ENCODE data around the gene HIVEP1.
A peak's percentile ranks its signal among the peaks of the same experiment; 100 is the strongest.
"Not testable (repeated sequence)": the region's sequence is repeated elsewhere in the genome, so short reads cannot be mapped to it uniquely, and the experiment has no call there.

The HIVEP1 gene

DNA sequence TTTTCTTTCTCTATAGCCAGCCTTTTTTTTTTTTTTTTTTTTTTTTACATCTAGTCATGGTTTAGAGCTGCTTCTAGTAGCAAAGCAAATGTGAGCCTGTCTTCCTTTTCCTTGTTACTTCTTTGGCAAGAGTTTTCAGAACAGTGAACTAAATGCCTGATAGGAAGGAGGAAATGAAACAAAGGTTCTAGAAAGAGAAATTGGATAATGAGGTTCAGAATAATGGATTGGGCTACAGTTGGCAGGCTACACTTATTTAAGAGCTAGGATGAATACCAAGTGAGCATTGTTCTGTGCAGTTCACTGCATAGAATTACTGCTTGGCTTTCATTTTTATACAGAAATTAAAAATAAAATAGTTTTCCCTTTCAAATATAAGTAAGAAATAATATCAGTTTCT, 78.6 kb downstream of the HIVEP1 start:
- no peak overlapping the region for H3K27ac Mint-ChIP-seq
- H3K27me3 Mint-ChIP-seq = no peaks in the 10 kb centered on the region
- no peak overlapping the region for H3K4me3 Mint-ChIP-seq

GRCh38 chr6:12092762-12093161, 80.7 kb downstream of the HIVEP1 start:
- peaks cover 28% of the 10 kb centered on the region for H3K36me3 Mint-ChIP-seq (ENCODE audit: low read depth)
- DNase-seq (no peak), ATAC-seq (no peak)
- H3K27me3 Mint-ChIP-seq = no peaks in the 10 kb centered on the region
- no peak overlapping the region for H3K27ac Mint-ChIP-seq
- H3K4me3 Mint-ChIP-seq = no peak overlapping the region
- peaks cover 13% of the 10 kb centered on the region for H3K9me3 Mint-ChIP-seq
- H3K4me1 Mint-ChIP-seq = peaks cover 9% of the 10 kb centered on the region

More for the DNA sequence above, 78.6 kb downstream of the HIVEP1 start:
- peaks cover 7% of the 10 kb centered on the region for H3K4me1 Mint-ChIP-seq
- peaks cover 27% of the 10 kb centered on the region for H3K36me3 Mint-ChIP-seq (ENCODE audit: low read depth)
- no peak for DNase-seq
- H3K9me3 Mint-ChIP-seq = peaks cover 13% of the 10 kb centered on the region
- no peak for ATAC-seq

- peaks cover 33% of the 10 kb centered on the region for H3K36me3 Mint-ChIP-seq (ENCODE audit: low read depth)
- H3K27ac Mint-ChIP-seq = no peak overlapping the region
- H3K27me3 Mint-ChIP-seq = no peaks in the 10 kb centered on the region
- ATAC-seq = no peak
- no peak for DNase-seq
- H3K9me3 Mint-ChIP-seq = peaks cover 13% of the 10 kb centered on the region
- H3K4me1 Mint-ChIP-seq = peaks cover 12% of the 10 kb centered on the region
- H3K4me3 Mint-ChIP-seq = no peak overlapping the region
Measured at GRCh38 chr6:12094689-12095088, 82.6 kb downstream of the HIVEP1 start.

DNA sequence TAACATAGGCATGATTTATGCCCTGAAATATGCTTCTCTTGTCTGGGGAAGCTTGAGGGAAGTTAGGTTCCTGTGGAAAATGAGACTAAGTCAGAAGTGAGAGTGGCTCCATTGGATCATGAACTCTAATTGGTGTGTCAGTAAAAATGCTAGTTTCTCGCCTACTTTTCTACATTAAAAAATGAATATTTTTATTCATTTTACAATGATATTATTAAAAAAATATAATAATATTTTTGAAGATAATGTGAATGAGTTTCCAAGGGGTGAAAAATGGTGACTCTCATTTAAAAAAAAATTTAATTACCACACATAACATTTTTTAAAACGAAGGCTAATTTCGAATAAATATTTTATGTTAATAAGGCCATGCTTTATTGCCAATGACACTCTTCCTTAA, 84.2 kb downstream of the HIVEP1 start:
- H3K27ac Mint-ChIP-seq = no peak overlapping the region
- H3K4me1 Mint-ChIP-seq = peaks cover 13% of the 10 kb centered on the region
- peaks cover 23% of the 10 kb centered on the region for H3K36me3 Mint-ChIP-seq (ENCODE audit: low read depth)
- no peak overlapping the region for H3K4me3 Mint-ChIP-seq
- DNase-seq = no peak
- no peaks in the 10 kb centered on the region for H3K27me3 Mint-ChIP-seq
- peaks cover 13% of the 10 kb centered on the region for H3K9me3 Mint-ChIP-seq
- no peak for ATAC-seq

- ATAC-seq = no peak
- DNase-seq = no peak
- H3K9me3 Mint-ChIP-seq = peaks cover 3% of the 10 kb centered on the region
- H3K27me3 Mint-ChIP-seq = no peaks in the 10 kb centered on the region
- no peak overlapping the region for H3K27ac Mint-ChIP-seq
- peaks cover 26% of the 10 kb centered on the region for H3K4me1 Mint-ChIP-seq
- peaks cover 17% of the 10 kb centered on the region for H3K36me3 Mint-ChIP-seq (ENCODE audit: low read depth)
- no peak overlapping the region for H3K4me3 Mint-ChIP-seq
Measured at GRCh38 chr6:12097791-12098190, 85.7 kb downstream of the HIVEP1 start.

- ATAC-seq = no peak
- peaks cover 19% of the 10 kb centered on the region for H3K36me3 Mint-ChIP-seq (ENCODE audit: low read depth)
- H3K4me1 Mint-ChIP-seq = peaks cover 29% of the 10 kb centered on the region
- H3K27ac Mint-ChIP-seq = no peak overlapping the region
- H3K4me3 Mint-ChIP-seq = no peak overlapping the region
- H3K9me3 Mint-ChIP-seq = peaks cover 4% of the 10 kb centered on the region
- no peak for DNase-seq
- no peaks in the 10 kb centered on the region for H3K27me3 Mint-ChIP-seq
Measured at GRCh38 chr6:12099623-12100338, 87.7 kb downstream of the HIVEP1 start.

DNA sequence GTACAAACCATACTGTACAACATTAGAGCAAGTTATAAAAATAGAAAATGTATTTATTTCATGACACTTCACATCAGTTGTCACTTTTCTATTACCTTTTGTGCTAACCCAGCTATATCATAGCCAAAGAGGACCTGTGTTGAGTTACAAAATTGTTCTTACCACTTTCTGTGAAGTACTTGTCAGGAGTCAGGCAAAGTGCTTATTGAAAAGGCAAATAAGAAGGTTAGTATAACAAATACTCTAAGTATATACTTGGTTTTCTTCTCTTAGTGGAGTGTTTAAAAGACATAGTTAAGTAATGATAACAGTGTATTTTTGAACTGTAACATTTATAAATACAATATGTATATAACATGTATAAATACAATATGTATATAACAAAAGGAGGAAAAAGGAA, 88.9 kb downstream of the HIVEP1 start:
- Mint-ChIP-seq H3K9me3 (peaks cover 4% of the 10 kb centered on the region), H3K36me3 (ENCODE audit: low read depth) (peaks cover 17% of the 10 kb centered on the region), H3K4me1 (peaks cover 22% of the 10 kb centered on the region), H3K27me3 (no peaks in the 10 kb centered on the region), H3K4me3 (no peak overlapping the region), H3K27ac (no peak overlapping the region)
- ATAC-seq (no peak), DNase-seq (no peak)

GRCh38 chr6:12101653-12102312, 89.7 kb downstream of the HIVEP1 start:
- ATAC-seq (peak; percentile 81), DNase-seq (no peak)
- Mint-ChIP-seq H3K4me3 (no peak overlapping the region), H3K9me3 (peaks cover 4% of the 10 kb centered on the region), H3K27ac (no peak overlapping the region), H3K27me3 (no peaks in the 10 kb centered on the region), H3K4me1 (peaks cover 22% of the 10 kb centered on the region), H3K36me3 (ENCODE audit: low read depth) (peaks cover 20% of the 10 kb centered on the region)

DNA sequence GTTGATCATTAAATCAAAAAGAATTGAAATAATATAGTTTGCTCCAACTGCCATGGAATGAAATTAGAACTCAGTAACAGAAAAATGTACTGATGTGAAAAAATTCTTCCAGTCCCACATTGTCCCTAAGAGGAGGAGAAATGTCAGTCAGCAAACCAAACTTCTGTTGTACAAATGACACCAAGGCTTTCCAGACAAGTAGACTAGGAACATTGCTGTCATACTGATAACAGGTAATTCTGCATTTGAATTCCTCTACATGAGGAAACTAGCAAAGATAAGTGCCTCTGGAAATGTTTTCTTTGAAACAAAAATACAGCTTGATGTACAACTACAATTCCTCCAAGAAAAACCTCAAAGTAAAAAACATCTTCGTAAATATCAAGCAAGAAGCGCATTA, 90.2 kb downstream of the HIVEP1 start:
- Mint-ChIP-seq H3K36me3 (ENCODE audit: low read depth) (peaks cover 26% of the 10 kb centered on the region), H3K27ac (no peak overlapping the region), H3K4me3 (no peak overlapping the region), H3K27me3 (no peaks in the 10 kb centered on the region), H3K9me3 (peaks cover 4% of the 10 kb centered on the region), H3K4me1 (peaks cover 22% of the 10 kb centered on the region)
- DNase-seq (no peak), ATAC-seq (no peak)

- Mint-ChIP-seq H3K27me3 (no peaks in the 10 kb centered on the region), H3K4me1 (peaks cover 22% of the 10 kb centered on the region), H3K36me3 (ENCODE audit: low read depth) (peaks cover 32% of the 10 kb centered on the region), H3K9me3 (peaks cover 4% of the 10 kb centered on the region), H3K4me3 (no peak overlapping the region), H3K27ac (no peak overlapping the region)
- DNase-seq (no peak), ATAC-seq (no peak)
Measured at GRCh38 chr6:12103158-12103557, 91.0 kb downstream of the HIVEP1 start.

GRCh38 chr6:12105271-12105670, 93.2 kb downstream of the HIVEP1 start:
- peaks cover 37% of the 10 kb centered on the region for H3K36me3 Mint-ChIP-seq (ENCODE audit: low read depth)
- no peak for DNase-seq
- H3K4me1 Mint-ChIP-seq = peaks cover 31% of the 10 kb centered on the region
- H3K9me3 Mint-ChIP-seq = peaks cover 4% of the 10 kb centered on the region
- H3K27ac Mint-ChIP-seq = no peak overlapping the region
- H3K4me3 Mint-ChIP-seq = no peak overlapping the region
- ATAC-seq = no peak
- no peaks in the 10 kb centered on the region for H3K27me3 Mint-ChIP-seq

DNA sequence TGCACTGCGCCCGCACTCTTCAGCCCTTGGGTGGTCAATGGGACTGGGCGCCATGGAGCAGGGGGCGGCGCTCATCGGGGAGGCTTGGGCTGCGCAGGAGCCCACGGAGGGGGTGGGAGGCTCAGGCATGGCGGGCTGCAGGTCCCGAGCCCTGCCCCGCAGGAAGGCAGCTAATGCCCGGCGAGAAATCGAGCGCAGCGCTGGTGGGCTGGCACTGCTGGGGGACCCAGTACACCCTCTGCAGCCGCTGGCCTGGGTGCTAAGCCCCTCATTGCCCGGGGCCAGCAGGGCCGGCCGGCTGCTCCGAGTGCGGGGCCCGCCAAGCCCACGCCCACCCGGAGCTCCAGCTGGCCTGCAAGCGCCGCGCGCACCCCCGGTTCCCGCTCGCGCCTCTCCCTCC, 96.3 kb downstream of the HIVEP1 start:
- DNase-seq, ATAC-seq, H3K9me3 Mint-ChIP-seq, H3K4me3 Mint-ChIP-seq, H3K27ac Mint-ChIP-seq, H3K27me3 Mint-ChIP-seq: not testable (repeated sequence)
- Mint-ChIP-seq H3K4me1 (peaks cover 35% of the 10 kb centered on the region), H3K36me3 (ENCODE audit: low read depth) (peaks cover 42% of the 10 kb centered on the region)

DNA sequence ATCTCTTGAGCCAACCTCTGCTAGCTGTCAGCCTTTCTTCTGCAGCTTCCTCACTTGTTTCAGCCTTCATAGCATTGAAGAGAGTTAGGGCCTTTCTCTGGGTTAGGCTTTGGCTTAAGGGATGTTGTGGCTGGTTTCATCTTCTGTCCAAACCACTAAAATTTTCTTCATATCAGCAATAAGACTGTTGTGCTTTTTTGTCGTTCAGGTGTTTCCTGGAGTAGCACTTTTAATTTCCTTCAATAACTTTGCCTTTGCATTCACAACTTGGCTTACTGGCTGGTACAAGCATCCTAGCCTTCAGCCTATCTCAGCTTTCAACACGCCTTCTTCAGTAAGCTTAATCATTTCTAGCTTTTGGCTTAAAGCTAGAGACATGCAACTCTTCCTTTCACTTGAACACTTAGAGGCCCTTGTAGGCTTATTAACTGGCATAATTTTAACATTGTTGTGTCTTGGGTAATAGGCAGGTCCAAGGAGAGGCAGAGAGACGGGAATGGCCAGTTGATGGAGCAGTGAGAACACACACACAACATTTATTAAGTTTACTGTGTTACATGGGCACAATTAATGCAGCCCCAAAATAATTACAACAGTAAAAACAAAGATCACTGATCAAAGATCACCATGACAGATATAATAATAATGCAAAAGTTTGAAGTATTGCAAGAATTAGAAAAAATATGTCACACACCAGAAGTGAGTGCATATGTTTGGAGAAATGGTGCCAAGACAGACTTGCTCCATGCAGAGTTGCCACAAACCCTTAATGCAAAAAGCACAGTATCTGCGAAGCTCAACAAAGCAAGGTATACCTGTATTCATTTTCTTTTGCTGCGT, 98.6 kb downstream of the HIVEP1 start:
- Mint-ChIP-seq H3K27ac (no peak overlapping the region), H3K9me3 (peaks cover 5% of the 10 kb centered on the region), H3K36me3 (ENCODE audit: low read depth) (peaks cover 51% of the 10 kb centered on the region), H3K4me3 (no peak overlapping the region), H3K27me3 (no peaks in the 10 kb centered on the region), H3K4me1 (peaks cover 54% of the 10 kb centered on the region)
- DNase-seq (no peak), ATAC-seq (no peak)

GRCh38 chr6:12111363-12111670, 99.2 kb downstream of the HIVEP1 start:
- peaks cover 11% of the 10 kb centered on the region for H3K9me3 Mint-ChIP-seq
- H3K27ac Mint-ChIP-seq = no peak overlapping the region
- H3K36me3 Mint-ChIP-seq (ENCODE audit: low read depth) = peaks cover 56% of the 10 kb centered on the region
- ATAC-seq = no peak
- H3K4me1 Mint-ChIP-seq = peaks cover 55% of the 10 kb centered on the region
- no peak overlapping the region for H3K4me3 Mint-ChIP-seq
- no peaks in the 10 kb centered on the region for H3K27me3 Mint-ChIP-seq
- DNase-seq = no peak

All from activated naive CD8-positive, alpha-beta T cell treated with anti-CD3 and anti-CD28 coated beads, Interleukin-2, amount 50 U/mL, for 24 hours (primary cell).